GM19238 (cell line): Measurements from ENCODE around the gene TGM3.

Experiments used
- DNase-seq: peaks from one replicate; pipeline ENCODE4 v3.0.0; 2011; ENCODE audit warnings: low spot score; ENCODE audit not compliant: insufficient read length

TGM3 gene

GRCh38 chr20:2285193-2285592 is 10.6 kb upstream of the TGM3 start:
- no peak for DNase-seq

- no peak for DNase-seq
These were observed 10.2 kb upstream of the TGM3 start for GRCh38 chr20:2285613-2286012.

GRCh38 chr20:2287504-2287903 is 8.3 kb upstream of the TGM3 start:
- DNase-seq = no peak

- no peak for DNase-seq
These were observed 6.3 kb upstream of the TGM3 start for GRCh38 chr20:2289475-2289874.

- no peak for DNase-seq
These were observed 5.3 kb upstream of the TGM3 start for GRCh38 chr20:2290486-2290885.

GRCh38 chr20:2292416-2293110 is 3.2 kb upstream of the TGM3 start:
- DNase-seq = no peak

GRCh38 chr20:2293486-2293885 is 2.3 kb upstream of the TGM3 start:
- no peak for DNase-seq

- DNase-seq = no peak
These were observed 1.8 kb upstream of the TGM3 start for GRCh38 chr20:2293971-2294370.

GRCh38 chr20:2295286-2295685 is 515 bp upstream of the TGM3 start:
- DNase-seq = no peak

- no peak for DNase-seq
These were observed 939 bp downstream of the TGM3 start for GRCh38 chr20:2296524-2297356.

- no peak for DNase-seq
These were observed 1.5 kb downstream of the TGM3 start for GRCh38 chr20:2297357-2297728.

- DNase-seq = no peak
These were observed 2.3 kb downstream of the TGM3 start for GRCh38 chr20:2298116-2298515.

- no peak for DNase-seq
These were observed 2.9 kb downstream of the TGM3 start for GRCh38 chr20:2298701-2299100.

GRCh38 chr20:2299301-2299700 is 3.5 kb downstream of the TGM3 start:
- DNase-seq = no peak

GRCh38 chr20:2300002-2300401 is 4.2 kb downstream of the TGM3 start:
- no peak for DNase-seq

- no peak for DNase-seq
These were observed 4.6 kb downstream of the TGM3 start for GRCh38 chr20:2300420-2300819.

GRCh38 chr20:2301164-2301622 is 5.4 kb downstream of the TGM3 start:
- peak; percentile 37 for DNase-seq

- no peak for DNase-seq
These were observed 6.7 kb downstream of the TGM3 start for GRCh38 chr20:2302384-2303060.

GRCh38 chr20:2303673-2304072 is 7.9 kb downstream of the TGM3 start:
- no peak for DNase-seq

GRCh38 chr20:2304180-2304579 is 8.4 kb downstream of the TGM3 start:
- DNase-seq = no peak

- DNase-seq = no peak
These were observed 9.2 kb downstream of the TGM3 start for GRCh38 chr20:2305029-2305428.

- DNase-seq = no peak
These were observed 9.7 kb downstream of the TGM3 start for GRCh38 chr20:2305479-2305878.
